T-helper 17 cell (primary cell): ENCODE data around the gene FXYD3. TPM values are rescaled to one million over a fixed set of nuclear protein-coding genes. Genes with fewer than 3 reads are reported as not detected.

ENCODE experiments used
- ATAC-seq: fragments of 150-1000 bp; cut with Tn5 transposase; 2 replicates; pipeline ENCODE4 v1.10.0; 2021; ENCODE audit warnings: mild to moderate bottlenecking, moderate library complexity
- DNase-seq, 3 donors: peaks; one replicate each; pipeline versions ENCODE4 v3.0.0 to v3.0.0-alpha.2; 2020 to 2021
- H3K9me3 ChIP-seq: one replicate; pipeline ENCODE4 v1.7.0; 2013; ENCODE audit warnings: low read length, mild to moderate bottlenecking; ENCODE audit not compliant: control insufficient read depth, poor library complexity, severe bottlenecking
- H3K27ac Mint-ChIP-seq: one replicate; pipeline ENCODE4 v1.8.0; 2022; ENCODE audit warnings: mild to moderate bottlenecking, moderate library complexity, mixed read lengths
- H3K27me3 Mint-ChIP-seq: one replicate; pipeline ENCODE4 v1.8.0; 2022; ENCODE audit warnings: mixed read lengths
- H3K36me3 Mint-ChIP-seq: one replicate; pipeline ENCODE4 v1.8.0; 2022; ENCODE audit warnings: low read depth, mixed read lengths
- H3K4me1 Mint-ChIP-seq: one replicate; pipeline ENCODE4 v1.8.0; 2022; ENCODE audit warnings: mild to moderate bottlenecking, mixed read lengths
- H3K4me3 Mint-ChIP-seq: one replicate; pipeline ENCODE4 v1.8.0; 2022; ENCODE audit warnings: mild to moderate bottlenecking, moderate library complexity, mixed read lengths
- total RNA-seq, 4 donors: library from RNA in 2 of 4; stranded (reverse) in 2 of 4; gene quantifications; one replicate each; pipeline ENCODE4 v1.2.3 and lab custom pipeline; 2022 to 2026

FXYD3 gene
- total RNA-seq, 2 donors from 2014 or later, result not detected

- Mint-ChIP-seq H3K4me3 (no peak overlapping the region), H3K4me1 (no peaks in the 10 kb centered on the region), H3K36me3 (no peaks in the 10 kb centered on the region), H3K27ac (no peak overlapping the region), H3K27me3 (no peaks in the 10 kb centered on the region)
- DNase-seq (no peak), ATAC-seq (no peak)
- H3K9me3 ChIP-seq, result no peaks in the 10 kb centered on the region
These were observed 10.6 kb upstream of the FXYD3 start for GRCh38 chr19:35105047-35105410.

GRCh38 chr19:35105411-35106290 is 10.0 kb upstream of the FXYD3 start:
- no peaks in the 10 kb centered on the region for H3K9me3 ChIP-seq
- Mint-ChIP-seq H3K4me1 (no peaks in the 10 kb centered on the region), H3K4me3 (no peak overlapping the region), H3K36me3 (no peaks in the 10 kb centered on the region), H3K27ac (no peak overlapping the region), H3K27me3 (peaks cover 1% of the 10 kb centered on the region)
- ATAC-seq (peak; percentile 21), DNase-seq (no peak)

GRCh38 chr19:35106291-35106583 is 9.4 kb upstream of the FXYD3 start:
- Mint-ChIP-seq H3K4me3 (no peak overlapping the region), H3K27me3 (peaks cover 4% of the 10 kb centered on the region), H3K36me3 (no peaks in the 10 kb centered on the region), H3K27ac (no peak overlapping the region), H3K4me1 (no peaks in the 10 kb centered on the region)
- ATAC-seq (no peak), DNase-seq (no peak)
- no peaks in the 10 kb centered on the region for H3K9me3 ChIP-seq

GRCh38 chr19:35106898-35107541 is 8.6 kb upstream of the FXYD3 start:
- no peak for DNase-seq
- Mint-ChIP-seq H3K27ac (no peak overlapping the region), H3K27me3 (peaks cover 4% of the 10 kb centered on the region), H3K4me3 (no peak overlapping the region), H3K4me1 (no peaks in the 10 kb centered on the region), H3K36me3 (no peaks in the 10 kb centered on the region)
- no peak for ATAC-seq
- H3K9me3 ChIP-seq, result no peaks in the 10 kb centered on the region

GRCh38 chr19:35107545-35107944 is 8.1 kb upstream of the FXYD3 start:
- H3K4me1 Mint-ChIP-seq, result no peaks in the 10 kb centered on the region
- no peaks in the 10 kb centered on the region for H3K36me3 Mint-ChIP-seq
- ATAC-seq (no peak), DNase-seq (no peak)
- H3K4me3 Mint-ChIP-seq, result no peak overlapping the region
- H3K27me3 Mint-ChIP-seq, result peaks cover 4% of the 10 kb centered on the region
- no peak overlapping the region for H3K27ac Mint-ChIP-seq
- no peaks in the 10 kb centered on the region for H3K9me3 ChIP-seq

GRCh38 chr19:35108730-35109129 is 6.9 kb upstream of the FXYD3 start:
- Mint-ChIP-seq H3K27ac (no peak overlapping the region), H3K36me3 (no peaks in the 10 kb centered on the region), H3K4me3 (no peak overlapping the region), H3K27me3 (peaks cover 4% of the 10 kb centered on the region), H3K4me1 (no peaks in the 10 kb centered on the region)
- DNase-seq (no peak), ATAC-seq (no peak)
- no peaks in the 10 kb centered on the region for H3K9me3 ChIP-seq

GRCh38 chr19:35109395-35110112 is 6.1 kb upstream of the FXYD3 start:
- Mint-ChIP-seq H3K36me3 (no peaks in the 10 kb centered on the region), H3K4me3 (no peak overlapping the region), H3K4me1 (peaks cover 3% of the 10 kb centered on the region), H3K27ac (no peak overlapping the region), H3K27me3 (peaks cover 4% of the 10 kb centered on the region)
- H3K9me3 ChIP-seq, result no peaks in the 10 kb centered on the region
- DNase-seq, result no peak
- ATAC-seq, result no peak

- Mint-ChIP-seq H3K4me3 (no peak overlapping the region), H3K27ac (no peak overlapping the region), H3K27me3 (peaks cover 4% of the 10 kb centered on the region), H3K36me3 (no peaks in the 10 kb centered on the region), H3K4me1 (peaks cover 8% of the 10 kb centered on the region)
- H3K9me3 ChIP-seq, result no peaks in the 10 kb centered on the region
- ATAC-seq (no peak), DNase-seq (no peak)
These were observed 4.6 kb upstream of the FXYD3 start for GRCh38 chr19:35110974-35111373.

GRCh38 chr19:35112995-35113688 is 2.5 kb upstream of the FXYD3 start:
- ATAC-seq (no peak), DNase-seq (no peak)
- Mint-ChIP-seq H3K27me3 (peaks cover 4% of the 10 kb centered on the region), H3K4me3 (no peak overlapping the region), H3K4me1 (peaks cover 11% of the 10 kb centered on the region), H3K36me3 (no peaks in the 10 kb centered on the region), H3K27ac (no peak overlapping the region)
- no peaks in the 10 kb centered on the region for H3K9me3 ChIP-seq

GRCh38 chr19:35114353-35115176 is 1.1 kb upstream of the FXYD3 start:
- peak; percentile 85 for ATAC-seq
- peaks cover 4% of the 10 kb centered on the region for H3K27me3 Mint-ChIP-seq
- peaks cover 11% of the 10 kb centered on the region for H3K4me1 Mint-ChIP-seq
- peak; percentile 39 to 59 (median 54) for DNase-seq
- no peaks in the 10 kb centered on the region for H3K9me3 ChIP-seq
- peak overlapping the region; percentile 4 for H3K27ac Mint-ChIP-seq
- H3K36me3 Mint-ChIP-seq, result no peaks in the 10 kb centered on the region
- no peak overlapping the region for H3K4me3 Mint-ChIP-seq

- H3K36me3 Mint-ChIP-seq, result no peaks in the 10 kb centered on the region
- DNase-seq, result no peak
- no peak overlapping the region for H3K4me3 Mint-ChIP-seq
- H3K27me3 Mint-ChIP-seq, result no peaks in the 10 kb centered on the region
- no peak overlapping the region for H3K27ac Mint-ChIP-seq
- peaks cover 11% of the 10 kb centered on the region for H3K4me1 Mint-ChIP-seq
- H3K9me3 ChIP-seq, result no peaks in the 10 kb centered on the region
- no peak for ATAC-seq
These were observed 614 bp downstream of the FXYD3 start for GRCh38 chr19:35116072-35116801.

- peaks cover 11% of the 10 kb centered on the region for H3K4me1 Mint-ChIP-seq
- ATAC-seq, result no peak
- H3K27me3 Mint-ChIP-seq, result no peaks in the 10 kb centered on the region
- no peaks in the 10 kb centered on the region for H3K36me3 Mint-ChIP-seq
- H3K27ac Mint-ChIP-seq, result no peak overlapping the region
- H3K4me3 Mint-ChIP-seq, result no peak overlapping the region
- no peaks in the 10 kb centered on the region for H3K9me3 ChIP-seq
- no peak for DNase-seq
These were observed 1.5 kb downstream of the FXYD3 start for GRCh38 chr19:35117116-35117515.
